Activated naive CD4-positive, alpha-beta T cell treated with Interleukin-2 at 50 U/mL for 16 hours (primary cell): ENCODE measurements around the gene RAB40C.

Source experiments
- DNase-seq: peaks from one replicate; pipeline ENCODE4 v3.0.0-alpha.2; 2020

RAB40C gene

DNA sequence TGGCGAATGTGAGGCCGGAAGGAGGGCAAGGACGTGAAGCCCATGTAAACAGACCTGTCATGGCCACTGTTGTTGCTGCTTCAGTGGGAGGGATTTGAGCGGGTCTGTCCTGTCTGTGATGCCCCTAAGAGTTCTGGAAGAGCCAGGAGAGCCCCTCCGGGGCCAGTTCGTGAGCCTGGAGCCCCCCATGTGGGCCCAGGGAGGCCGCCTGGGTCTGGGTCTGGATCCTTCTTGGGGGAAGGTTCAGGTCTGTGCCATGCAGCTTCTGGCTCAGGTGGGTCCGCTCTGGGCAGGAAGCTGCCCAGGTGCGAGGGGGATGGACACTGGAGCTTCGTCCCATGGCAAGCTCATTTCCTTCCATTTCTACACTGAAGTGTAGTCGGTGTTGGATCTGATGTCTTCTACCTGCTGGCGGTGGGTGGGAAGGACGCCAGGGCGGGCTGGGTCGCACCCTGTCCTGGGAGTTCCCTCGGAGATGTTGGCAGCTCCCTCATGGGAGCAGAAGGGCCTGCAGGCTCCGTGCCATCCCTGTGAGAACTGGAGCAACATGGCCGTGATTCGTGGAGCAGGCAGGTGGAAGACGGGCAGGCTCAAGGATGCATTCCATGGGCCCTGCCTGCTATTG lies 29.7 kb downstream of the RAB40C start:
- no peak for DNase-seq

GRCh38 chr16:620700-621525 lies 31.0 kb downstream of the RAB40C start:
- no peak for DNase-seq

- DNase-seq, result no peak
These were observed 31.8 kb downstream of the RAB40C start for GRCh38 chr16:621526-622105.

- no peak for DNase-seq
These were observed 33.0 kb downstream of the RAB40C start for GRCh38 chr16:622920-623280.

- no peak for DNase-seq
These were observed 34.7 kb downstream of the RAB40C start for GRCh38 chr16:624526-625070.

DNA sequence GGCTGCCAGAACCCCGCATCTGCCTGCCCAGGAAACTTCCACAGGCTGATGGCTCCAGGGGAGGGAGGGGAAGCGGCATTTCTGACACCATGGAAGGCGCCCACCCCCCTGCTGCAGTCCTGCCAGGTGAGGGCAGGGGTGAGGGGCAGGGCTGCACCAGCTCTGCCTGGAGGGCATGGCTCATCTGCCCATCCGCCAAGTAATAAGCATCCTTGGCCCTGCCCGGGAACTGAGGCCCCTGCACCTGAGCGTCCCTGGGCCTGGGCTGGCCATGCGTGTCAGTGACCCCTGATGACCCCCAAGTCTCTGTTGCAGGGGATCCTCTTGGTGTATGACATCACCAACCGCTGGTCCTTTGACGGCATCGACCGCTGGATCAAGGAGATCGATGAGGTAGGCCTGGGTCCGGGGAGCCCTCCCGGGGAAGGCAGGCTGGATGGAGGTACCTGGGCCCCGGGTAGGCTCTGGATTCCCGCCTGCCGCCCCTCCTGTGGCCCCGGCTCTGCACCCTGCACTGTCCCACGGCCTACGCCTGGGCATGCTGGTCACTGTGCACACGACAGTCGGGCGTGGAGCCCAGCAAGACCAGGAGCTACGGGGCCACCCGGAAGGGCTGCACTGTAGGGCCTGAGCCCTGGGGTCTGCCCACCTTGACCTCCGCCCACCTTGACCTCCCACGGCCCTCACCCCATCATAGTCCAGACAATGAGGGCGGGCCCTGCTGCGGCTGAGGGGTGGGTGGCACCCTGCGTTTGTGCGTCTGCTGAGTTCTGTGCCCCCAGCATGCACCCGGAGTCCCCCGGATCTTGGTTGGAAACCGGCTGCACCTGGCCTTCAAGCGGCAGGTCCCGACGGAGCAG lies 35.5 kb downstream of the RAB40C start:
- no peak for DNase-seq

DNA sequence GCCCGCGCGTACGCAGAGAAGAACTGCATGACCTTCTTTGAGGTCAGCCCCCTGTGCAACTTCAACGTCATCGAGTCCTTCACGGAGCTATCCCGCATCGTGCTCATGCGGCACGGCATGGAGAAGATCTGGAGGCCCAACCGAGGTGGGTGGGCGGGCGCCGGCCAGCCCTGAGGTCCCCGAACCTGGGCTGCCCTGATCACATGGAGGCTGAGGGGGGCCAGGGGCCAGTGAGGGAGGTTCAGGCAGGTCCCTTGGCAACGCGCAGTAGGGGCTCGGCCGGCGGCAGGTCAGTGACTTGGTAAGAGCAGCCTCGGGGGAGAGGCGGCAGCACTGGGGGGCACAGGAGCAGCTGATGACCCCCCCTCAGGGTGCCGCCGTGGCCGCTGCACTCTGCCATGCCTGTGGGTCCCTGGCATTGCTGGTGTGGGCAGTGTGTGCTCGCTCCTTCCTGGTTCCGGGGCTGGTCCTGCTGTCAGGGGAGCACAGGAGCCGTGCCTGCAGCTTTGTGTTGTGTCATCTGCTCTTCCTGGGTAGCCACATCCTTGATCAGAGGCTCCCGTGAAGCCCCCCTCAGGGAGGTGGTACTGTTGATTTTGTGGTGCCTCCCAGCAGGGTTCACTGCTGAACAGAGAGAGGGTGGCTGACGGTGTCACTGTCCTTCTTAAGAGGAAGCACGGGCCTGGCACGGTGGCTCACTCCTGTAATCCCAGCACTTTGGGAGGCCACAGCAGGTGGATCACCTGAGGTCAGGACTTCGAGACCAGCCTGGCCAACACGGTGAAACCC lies 36.3 kb downstream of the RAB40C start:
- DNase-seq, result no peak

DNA sequence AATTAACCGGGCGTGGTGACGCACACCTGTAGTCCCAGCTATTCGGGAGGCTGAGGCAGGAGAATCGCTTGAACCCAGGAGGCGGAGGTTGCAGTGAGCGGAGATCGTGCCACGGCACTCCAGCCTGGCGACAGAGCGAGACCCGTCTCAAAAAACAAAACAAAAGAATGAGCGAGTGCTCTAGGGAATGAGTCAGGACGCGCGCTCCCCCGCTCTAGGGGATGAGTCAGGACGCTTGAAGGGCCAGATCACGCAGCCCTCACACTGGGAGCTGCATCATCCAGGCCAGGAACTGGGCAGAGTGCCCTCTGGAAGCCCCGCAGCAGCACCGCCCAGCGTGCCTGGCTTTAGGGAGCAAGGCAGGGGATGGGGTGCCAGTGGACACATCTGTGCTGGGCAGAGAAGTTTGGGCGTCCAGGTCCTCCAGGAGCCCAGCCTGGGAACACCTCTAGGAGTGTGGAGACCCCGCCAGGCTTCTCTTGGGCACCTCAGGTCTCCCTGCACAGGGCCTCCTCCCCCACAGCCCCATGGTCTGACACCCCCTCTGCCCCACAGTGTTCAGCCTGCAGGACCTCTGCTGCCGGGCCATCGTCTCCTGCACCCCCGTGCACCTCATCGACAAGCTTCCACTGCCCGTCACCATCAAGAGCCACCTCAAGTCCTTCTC lies 37.1 kb downstream of the RAB40C start:
- DNase-seq, result no peak

DNA sequence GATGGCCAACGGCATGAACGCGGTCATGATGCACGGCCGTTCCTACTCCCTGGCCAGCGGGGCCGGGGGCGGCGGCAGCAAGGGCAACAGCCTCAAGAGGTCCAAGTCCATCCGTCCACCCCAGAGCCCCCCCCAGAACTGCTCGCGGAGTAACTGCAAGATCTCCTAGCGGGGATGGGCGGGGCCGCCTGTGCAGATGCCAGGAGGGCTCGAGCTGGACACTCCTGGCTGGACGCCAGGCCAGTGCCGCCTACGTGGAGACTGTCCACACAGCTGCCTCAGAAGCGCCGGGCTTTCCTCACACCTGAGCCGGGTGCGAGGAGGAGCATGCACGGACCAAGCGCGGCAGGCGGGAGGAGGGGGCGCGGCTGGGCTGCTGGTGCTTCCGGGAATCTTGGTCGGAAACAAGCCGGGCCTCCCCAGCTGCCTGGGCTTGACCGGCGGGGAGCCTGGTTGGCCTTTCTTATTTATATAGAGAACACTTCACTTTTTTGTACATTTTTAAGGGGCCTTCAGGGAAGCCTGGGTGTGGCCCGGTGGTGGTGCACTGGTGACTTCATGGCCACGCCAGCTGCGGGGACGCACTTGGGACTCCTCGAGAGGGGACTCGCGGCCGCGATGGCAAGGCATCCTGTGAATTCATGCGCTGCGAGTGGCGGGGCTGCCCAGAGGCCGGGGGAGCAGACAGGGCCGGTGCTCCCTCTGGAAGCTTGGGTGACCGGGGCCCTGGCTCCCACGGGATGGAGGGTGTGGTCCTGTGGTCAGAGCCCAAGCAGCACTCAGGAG lies 37.8 kb downstream of the RAB40C start:
- DNase-seq, result no peak

DNA sequence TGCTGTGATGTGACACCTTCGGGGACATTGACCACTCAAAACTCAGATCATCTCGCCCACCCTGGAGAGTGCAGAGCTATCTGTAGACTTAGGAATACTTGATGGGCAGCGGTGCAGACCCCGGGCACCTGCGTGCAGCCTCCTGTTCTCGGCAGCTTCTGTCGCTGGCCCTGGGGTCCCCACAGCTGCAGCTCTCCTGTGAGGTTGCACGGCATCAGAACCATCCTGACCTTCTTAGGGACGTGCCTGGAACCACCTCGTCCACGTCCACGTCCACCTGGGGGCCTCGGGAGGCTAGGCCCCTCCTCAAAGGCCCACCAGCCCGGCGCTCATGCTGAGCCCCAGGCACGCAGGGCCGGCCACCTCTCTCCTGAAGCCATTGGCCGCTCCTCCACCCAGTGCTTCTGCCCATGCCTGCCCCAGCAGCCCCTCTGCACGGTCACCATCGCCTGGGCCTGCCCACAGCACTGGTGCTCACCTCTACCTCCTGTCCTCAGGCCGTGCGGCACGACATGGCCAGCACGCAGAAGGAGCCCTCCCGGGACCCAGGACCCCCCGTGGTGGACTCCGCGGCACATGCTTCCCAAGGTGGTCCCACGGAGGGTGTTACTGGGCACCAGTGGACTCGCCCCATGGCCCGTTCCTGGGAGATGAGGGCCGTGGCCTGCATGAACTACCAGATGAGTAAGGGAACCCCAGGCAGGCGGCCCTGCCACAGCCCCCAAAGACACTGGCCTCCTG lies 38.6 kb downstream of the RAB40C start:
- DNase-seq, result no peak

DNA sequence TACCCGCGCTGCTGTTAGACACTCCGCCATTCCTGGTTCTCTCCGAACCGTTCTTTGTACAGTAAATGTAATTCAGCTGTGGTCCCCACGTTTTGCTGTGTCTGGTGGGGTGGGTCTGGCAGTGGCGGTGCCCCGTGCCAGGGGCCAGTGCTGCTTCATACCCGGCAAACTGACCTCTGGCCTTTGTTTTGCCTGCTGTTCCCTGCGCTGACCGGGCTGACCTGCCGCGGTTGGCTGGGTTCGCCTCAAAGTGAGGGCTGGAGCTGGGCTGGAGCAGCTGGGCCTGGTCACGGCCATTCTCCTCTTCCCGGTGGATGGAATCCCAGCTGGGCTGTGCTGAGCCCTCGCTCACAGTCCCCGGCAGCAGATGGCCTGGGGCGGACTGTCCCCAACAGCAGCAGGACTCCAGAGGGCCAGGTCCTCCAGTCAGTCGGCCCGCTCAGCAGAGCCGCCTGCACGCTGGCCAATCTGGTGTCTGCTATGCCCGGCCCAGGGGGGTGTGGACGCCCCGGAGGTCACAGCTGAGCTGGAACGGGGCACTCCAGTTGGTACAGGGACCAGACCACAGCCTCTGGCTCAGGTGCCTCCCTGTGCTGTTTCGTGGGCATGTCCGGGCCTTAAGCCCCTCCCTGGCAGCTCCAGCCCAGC lies 39.4 kb downstream of the RAB40C start:
- no peak for DNase-seq

GRCh38 chr16:629833-630248 lies 40.0 kb downstream of the RAB40C start:
- no peak for DNase-seq

DNA sequence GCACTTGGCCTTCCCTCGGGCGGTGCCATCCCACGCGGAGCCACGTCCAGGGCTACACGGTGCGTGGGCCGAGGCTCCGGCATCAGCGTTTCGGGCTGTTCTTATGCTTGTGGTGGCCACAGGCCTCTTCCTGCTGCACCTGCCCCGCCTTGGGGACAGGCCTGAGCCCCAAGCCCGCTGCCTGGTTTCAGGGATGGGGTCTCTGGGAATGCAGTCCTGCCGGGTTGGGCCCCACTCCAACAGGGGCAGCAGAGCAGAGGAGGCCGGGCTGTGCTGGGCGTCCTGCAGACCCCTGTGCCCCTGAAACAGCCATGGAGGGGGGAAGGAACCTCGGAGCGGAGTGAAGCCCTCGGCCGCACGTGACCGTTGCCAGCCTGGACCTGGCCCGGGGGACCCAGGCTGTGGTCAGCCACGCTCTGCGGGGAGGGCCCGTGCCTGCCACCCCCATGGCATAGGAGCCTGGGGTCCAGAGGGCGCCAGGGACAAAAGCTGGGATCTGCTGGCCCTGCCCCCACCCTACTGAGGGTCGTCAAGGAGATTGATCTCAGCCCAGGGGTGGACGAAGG lies 40.5 kb downstream of the RAB40C start:
- DNase-seq, result no peak

GRCh38 chr16:630815-631405 lies 41.0 kb downstream of the RAB40C start, which contains the start of gene WFIKKN1:
Gene WFIKKN1, plus strand, starts transcription at chr16:630985. Its CDS starts 269 bp downstream, at chr16:631254.
- DNase-seq, result no peak

DNA sequence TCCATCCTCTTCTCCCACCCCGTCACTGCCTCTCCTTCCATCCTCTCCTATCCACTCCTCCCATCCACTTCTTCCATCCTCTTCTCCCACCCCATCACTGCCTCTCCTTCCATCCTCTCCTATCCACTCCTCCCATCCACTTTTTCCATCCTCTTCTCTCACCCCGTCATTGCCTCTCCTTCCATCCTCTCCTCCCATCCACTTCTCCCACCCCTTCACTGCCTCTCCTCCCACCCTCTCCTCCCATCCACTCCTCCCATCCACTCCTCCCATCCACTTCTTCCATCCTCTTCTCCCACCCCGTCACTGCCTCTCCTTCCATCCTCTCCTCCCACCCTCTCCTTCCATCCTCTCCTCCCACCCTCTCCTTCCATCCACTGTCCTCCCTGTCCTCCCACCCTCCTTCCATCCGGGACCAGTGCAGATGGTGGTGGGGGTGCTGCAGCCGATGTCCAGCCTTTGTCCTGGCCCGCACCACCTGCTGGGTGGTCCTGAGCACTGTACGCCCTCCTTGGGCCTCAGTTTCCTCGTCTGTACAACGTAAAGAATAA lies 42.0 kb downstream of the RAB40C start:
- no peak for DNase-seq

GRCh38 chr16:632486-633335 lies 42.8 kb downstream of the RAB40C start:
- no peak for DNase-seq
